HG03571 (cell line): ENCODE results near the gene PITPNM3.

Source experiments
- ATAC-seq: cut with Tn5 transposase; IDR thresholded peaks from one replicate; pipeline ENCODE4 v1.9.1; 2021; ENCODE audit not compliant: unreplicated experiment

PITPNM3 gene

GRCh38 chr17:6449307-6449706 is 107.0 kb downstream of the PITPNM3 start:
- ATAC-seq: no peak

GRCh38 chr17:6448473-6448872 is 107.9 kb downstream of the PITPNM3 start:
- ATAC-seq: no peak

GRCh38 chr17:6446516-6447100 is 109.7 kb downstream of the PITPNM3 start:
- ATAC-seq: no peak

DNA sequence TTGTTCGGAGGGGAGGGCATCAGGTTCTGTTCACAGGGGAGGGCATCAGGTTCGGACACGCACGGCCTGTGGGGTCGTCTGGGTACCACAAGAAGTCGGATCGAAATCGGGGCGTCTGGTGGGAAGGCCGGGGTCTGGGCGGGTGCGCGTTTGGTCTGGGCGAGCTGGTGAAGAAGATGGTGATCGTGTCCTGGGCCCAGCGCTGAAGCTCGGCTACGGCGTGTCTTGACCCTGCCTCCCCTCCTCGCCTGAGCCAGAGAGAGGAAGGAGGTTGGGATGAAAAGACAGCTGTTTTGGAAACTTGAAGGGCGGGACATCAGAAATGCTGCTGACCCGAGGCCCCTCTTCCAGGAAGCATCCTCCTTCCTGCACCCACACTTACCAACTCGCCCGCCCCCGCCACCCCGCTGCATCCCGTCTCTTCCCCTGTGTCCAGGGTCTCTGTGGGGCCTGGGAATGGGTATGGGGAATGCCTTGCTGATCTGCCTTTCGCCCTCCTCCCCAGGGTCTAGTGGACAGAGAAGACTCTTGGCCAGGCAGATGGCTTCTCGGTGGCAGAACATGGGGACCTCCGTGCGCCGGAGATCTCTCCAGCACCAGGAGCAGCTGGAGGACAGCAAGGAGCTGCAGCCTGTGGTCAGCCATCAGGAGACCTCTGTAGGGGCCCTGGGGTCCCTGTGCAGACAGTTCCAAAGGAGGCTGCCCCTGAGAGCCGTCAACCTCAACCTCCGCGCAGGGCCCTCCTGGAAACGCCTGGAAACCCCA is 111.6 kb downstream of the PITPNM3 start:
- no peak for ATAC-seq

- peak; percentile 73 for ATAC-seq
Observed at GRCh38 chr17:6443692-6444570, 112.4 kb downstream of the PITPNM3 start, which contains the start of gene PIMREG. PIMREG (plus strand) TSS chr17:6444455; CDS start chr17:6445111, 656 bp downstream.

DNA sequence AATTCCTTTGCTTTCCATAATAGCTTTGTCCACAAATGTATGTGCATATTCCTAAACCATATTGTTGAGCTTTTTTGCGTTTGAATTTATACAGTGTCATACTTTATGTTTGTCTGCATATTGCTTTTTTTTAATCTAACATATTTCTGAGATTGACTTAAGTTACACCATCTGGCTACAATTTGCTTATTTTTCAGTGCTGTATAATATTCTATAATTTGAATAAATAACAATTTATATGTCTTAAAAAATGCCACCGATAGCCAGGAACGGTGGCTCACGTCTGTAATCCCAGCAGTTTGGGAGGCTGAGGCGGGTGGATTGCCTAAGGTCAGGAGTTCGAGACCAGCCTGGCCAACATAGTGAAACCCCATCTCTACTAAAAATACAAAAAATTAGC is 113.6 kb downstream of the PITPNM3 start:
- no peak for ATAC-seq

GRCh38 chr17:6439951-6440350 is 116.4 kb downstream of the PITPNM3 start:
- no peak for ATAC-seq

DNA sequence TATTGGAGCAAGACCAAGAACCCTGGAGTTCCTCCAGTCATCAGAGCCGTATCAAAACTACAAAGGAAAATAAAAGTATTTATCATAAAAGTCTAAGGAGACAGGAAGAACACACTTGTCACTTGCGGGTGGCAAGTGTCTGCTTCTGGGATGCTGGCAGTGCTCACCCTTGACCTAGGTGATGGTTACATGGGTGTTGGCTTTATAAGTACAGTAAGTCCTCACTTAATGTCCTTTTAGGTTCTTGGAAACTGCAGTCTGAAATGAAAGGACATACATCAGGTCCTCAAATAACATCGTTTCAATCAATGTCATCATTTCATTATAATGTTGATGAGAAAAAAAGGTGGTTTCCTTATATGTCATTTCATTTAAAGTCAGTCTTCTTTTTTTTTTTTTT is 118.4 kb downstream of the PITPNM3 start:
- no peak for ATAC-seq

GRCh38 chr17:6437466-6437865 is 118.9 kb downstream of the PITPNM3 start:
- ATAC-seq: no peak

- no peak for ATAC-seq
Observed at GRCh38 chr17:6435968-6436367, 120.4 kb downstream of the PITPNM3 start.

DNA sequence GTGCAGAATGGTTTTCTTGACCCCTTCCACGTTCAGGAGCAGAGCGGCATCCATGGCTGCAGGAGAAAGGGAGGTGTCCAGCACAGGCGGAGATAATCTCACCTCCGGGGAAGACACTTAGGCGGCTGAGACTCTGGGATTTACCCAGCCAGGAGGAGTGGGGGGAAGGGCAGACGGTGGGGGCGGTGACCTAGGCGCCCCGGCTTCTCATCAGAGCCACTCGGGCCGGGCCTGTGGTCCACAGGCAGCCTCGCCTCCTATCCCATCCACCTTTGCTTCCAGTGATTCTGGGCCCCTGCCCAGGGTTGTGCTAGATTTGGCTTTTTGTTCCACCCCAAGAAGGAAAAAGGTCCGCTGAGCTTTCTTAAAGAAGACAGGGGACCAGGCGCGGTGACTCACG is 121.3 kb downstream of the PITPNM3 start, which contains the start of gene AIPL1:
Gene AIPL1 (minus strand): TSS at position 71 of the 400 bp plus-strand sequence. CDS start 17 bp downstream, at position 54.
- no peak for ATAC-seq

- ATAC-seq: no peak
Observed at GRCh38 chr17:6430769-6431168, 125.6 kb downstream of the PITPNM3 start.

DNA sequence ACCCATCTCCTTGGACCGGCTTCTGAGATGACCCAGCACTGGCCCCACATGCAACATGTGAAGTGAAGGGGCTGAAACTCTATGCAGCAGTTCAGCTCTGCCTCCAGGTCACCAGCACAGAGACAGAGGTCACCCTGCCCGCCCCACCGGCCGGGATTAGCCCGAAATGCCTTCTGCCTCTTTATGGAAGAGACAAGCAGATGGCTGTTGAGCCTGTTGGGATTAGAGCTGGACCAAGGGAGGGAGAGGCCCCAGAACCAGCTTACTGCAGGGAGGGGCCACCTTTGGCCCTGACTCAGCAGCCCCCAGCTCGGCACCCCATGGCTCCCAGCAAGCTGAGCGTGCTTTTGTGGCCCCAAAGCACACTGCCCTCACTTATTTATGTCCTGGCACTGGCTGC is 127.1 kb downstream of the PITPNM3 start:
- ATAC-seq: no peak

DNA sequence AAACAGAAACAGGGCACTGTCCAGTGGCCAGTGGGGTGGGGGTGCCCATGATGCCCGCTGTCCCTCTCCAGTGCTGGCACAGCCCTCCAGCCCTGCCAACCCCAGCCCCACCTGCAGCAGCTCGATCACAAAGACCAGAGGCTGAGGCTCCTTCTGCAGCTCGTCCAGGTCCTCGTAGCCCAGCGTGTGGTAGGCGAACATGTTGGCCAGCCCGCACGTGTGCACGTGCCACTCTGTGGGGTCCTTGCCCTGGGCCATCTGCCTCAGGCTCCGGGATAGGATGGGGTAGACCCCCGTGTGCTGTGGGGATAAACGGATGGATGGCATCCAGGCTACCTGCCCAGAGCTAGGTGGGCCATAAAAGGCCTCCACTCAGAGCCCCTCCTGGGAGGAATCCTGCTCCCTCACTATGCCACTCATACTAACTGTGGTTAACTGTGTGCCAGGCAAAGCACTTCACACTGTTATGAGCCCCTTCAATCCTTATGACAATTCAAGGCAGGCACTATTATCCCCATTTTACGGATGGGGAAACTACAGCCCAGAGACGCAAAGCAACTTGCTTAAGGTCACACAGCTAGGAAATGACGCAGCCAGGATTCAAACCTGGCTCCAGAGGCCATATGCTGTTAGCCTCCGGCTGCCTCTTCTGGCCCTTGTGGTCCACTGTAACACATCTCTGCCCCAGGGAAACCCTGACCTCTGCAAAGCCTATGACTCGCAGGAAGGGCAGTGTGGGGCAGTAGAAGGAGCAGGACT is 128.0 kb downstream of the PITPNM3 start:
- ATAC-seq: no peak

GRCh38 chr17:6427279-6427781 is 129.0 kb downstream of the PITPNM3 start:
- ATAC-seq: no peak

DNA sequence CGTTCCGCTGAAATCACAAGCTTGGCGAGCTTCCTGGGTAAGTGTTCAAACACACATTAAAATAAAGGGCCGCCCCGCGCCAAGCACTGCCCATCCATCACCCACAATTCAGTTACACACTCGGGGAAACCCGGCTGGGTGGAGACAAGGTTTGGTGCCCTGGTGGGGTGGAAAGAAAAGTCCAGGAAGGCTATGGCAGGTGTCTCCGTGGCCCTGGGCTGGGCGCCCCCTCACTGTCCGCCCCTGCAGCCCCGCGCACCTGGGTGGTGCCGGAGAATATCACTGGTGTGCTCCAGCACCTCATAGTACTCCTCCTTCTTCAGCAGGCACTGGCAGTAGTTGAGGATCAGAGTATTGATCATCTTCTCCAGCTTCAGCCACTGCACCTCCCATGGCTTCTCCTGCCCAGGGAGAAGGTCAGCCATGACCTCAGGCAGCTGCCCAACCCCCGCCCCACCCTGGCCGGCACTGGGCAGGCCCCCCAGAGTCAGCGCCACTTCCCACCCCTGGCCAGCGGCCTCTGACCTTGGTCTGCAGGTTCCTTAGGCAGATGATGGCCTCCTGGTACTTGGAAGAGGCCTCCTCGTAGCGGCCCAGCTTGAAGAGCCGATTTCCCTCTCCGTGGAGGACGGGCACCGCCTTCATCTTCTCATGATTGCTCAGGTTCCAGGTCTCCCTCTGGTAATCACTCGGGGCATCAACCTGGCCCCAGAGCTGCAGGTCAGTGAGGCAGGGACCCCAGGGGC is 129.8 kb downstream of the PITPNM3 start:
- ATAC-seq: no peak

GRCh38 chr17:6425407-6425806 is 130.9 kb downstream of the PITPNM3 start:
- ATAC-seq: no peak

- ATAC-seq: no peak
Observed at GRCh38 chr17:6423931-6424330, 132.4 kb downstream of the PITPNM3 start.

DNA sequence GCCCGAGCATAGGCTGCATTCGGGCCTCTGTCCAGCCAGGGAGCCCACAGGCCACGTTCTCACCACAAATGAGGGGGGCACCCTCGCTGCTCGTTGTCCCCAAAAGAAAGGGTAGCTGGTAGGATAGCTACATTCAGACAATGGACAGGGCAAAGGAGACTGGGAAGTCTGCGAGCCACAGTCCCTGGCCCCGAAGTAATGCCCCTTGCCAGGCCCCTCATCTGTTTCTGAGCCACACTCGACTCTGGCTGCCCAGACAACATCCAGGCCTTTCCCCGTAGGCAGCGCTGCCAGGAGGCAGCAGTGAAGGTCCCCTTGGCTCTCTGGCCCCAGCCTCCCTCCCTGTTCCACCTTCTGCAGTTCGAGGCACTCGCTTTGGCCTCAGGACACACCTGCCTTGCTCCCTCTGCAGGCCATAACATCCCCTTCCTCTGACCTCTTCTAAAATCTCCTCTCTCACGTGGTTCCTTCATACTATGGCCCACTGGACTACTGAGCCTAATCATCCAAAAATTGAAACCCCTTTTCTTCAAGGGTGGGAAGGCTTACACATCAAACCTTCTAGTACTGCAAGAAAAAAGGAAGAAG is 133.6 kb downstream of the PITPNM3 start:
- no peak for ATAC-seq
